ENCODE results near the gene EBLN2. TPM values are rescaled to one million over a fixed set of nuclear protein-coding genes. Genes with fewer than 3 reads are reported as not detected.

EBLN2 gene
- total RNA-seq (10 to 100 TPM; 10.5 to 12.8 TPM), polyA plus RNA-seq (ENCODE audit: insufficient read depth, low read depth, low replicate concordance) (1.9 TPM)
- long read RNA-seq, donor 1, partial matches to known transcripts, result 0 of 1 reads
- long read RNA-seq, donor 1, other reads (novel, unspliced or antisense), result 0 of 1 reads
- long read RNA-seq, donor 2, partial matches to known transcripts, result 0 of 2 reads
- long read RNA-seq, donor 2, other reads (novel, unspliced or antisense), result 0 of 2 reads

- TF ChIP-seq CTCF (IDR thresholded peaks at IDR 0.05) (no peak), POLR2A (IDR thresholded peaks at IDR 0.05) (no peak)
- 61 to 66% methylated on average over 2 of the region's 2 CpGs for WGBS, 2 donors
- no peaks in the 10 kb centered on the region for H3K9me3 ChIP-seq
- intact Hi-C loops (cut with DNase I; ENCODE audit: low total_unique reads), result no loop called here
- H3K36me3 ChIP-seq (ENCODE audit: low read depth, missing control alignments), result no peaks in the 10 kb centered on the region
- no peak for DNase-seq
- no peak within 1 kb of the TSS for H3K27ac ChIP-seq
- no peak within 1 kb of the TSS for H3K4me3 ChIP-seq
- peaks cover 25% of the 10 kb centered on the region for H3K4me1 ChIP-seq
- H3K27me3 ChIP-seq, result no peaks in the 10 kb centered on the region
Observed at GRCh38 chr3:73061416-73061815, at the start of gene EBLN2. TSS of gene EBLN2 (plus strand) at chr3:73061659. CDS start at chr3:73062082, 423 bp downstream.

GRCh38 chr3:73018298-73018697 lies 43.2 kb upstream of the EBLN2 start:
- DNase-seq, result no peak
- 90 to 91% methylated on average over 4 of the region's 4 CpGs for WGBS, 2 donors
- Histone ChIP-seq H3K4me3 (no peak overlapping the region), H3K4me1 (no peaks in the 10 kb centered on the region), H3K36me3 (ENCODE audit: low read depth, missing control alignments) (no peaks in the 10 kb centered on the region), H3K27me3 (no peaks in the 10 kb centered on the region), H3K27ac (no peak overlapping the region), H3K9me3 (no peaks in the 10 kb centered on the region)
- TF ChIP-seq CTCF (IDR thresholded peaks at IDR 0.05), result no peak
- TF ChIP-seq POLR2A (IDR thresholded peaks at IDR 0.05), result no peak
- intact Hi-C loops (cut with DNase I; ENCODE audit: low total_unique reads), result no loop called here

- no peak for TF ChIP-seq CTCF (IDR thresholded peaks at IDR 0.05)
- TF ChIP-seq POLR2A (IDR thresholded peaks at IDR 0.05), result no peak
- WGBS, 2 donors, result 73 to 82% methylated on average over 5 of the region's 5 CpGs
- Histone ChIP-seq H3K27ac (no peak overlapping the region), H3K9me3 (no peaks in the 10 kb centered on the region), H3K27me3 (no peaks in the 10 kb centered on the region), H3K4me3 (no peak overlapping the region), H3K4me1 (no peaks in the 10 kb centered on the region), H3K36me3 (ENCODE audit: low read depth, missing control alignments) (no peaks in the 10 kb centered on the region)
- DNase-seq, result no peak
- intact Hi-C loops (cut with DNase I; ENCODE audit: low total_unique reads), result no loop called here
Observed at GRCh38 chr3:73018790-73019441, 42.5 kb upstream of the EBLN2 start.

- Histone ChIP-seq H3K9me3 (no peaks in the 10 kb centered on the region), H3K4me1 (no peaks in the 10 kb centered on the region), H3K27me3 (no peaks in the 10 kb centered on the region), H3K4me3 (no peak overlapping the region), H3K36me3 (ENCODE audit: low read depth, missing control alignments) (no peaks in the 10 kb centered on the region), H3K27ac (no peak overlapping the region)
- intact Hi-C loops (cut with DNase I; ENCODE audit: low total_unique reads), result no loop called here
- DNase-seq, result no peak
- WGBS, 2 donors, result 75 to 84% methylated on average over 4 of the region's 4 CpGs
- TF ChIP-seq POLR2A (IDR thresholded peaks at IDR 0.05) (no peak), CTCF (IDR thresholded peaks at IDR 0.05) (no peak)
Observed at GRCh38 chr3:73021301-73021835, 40.1 kb upstream of the EBLN2 start.

All from testis (tissue), 5 donors.